ENCODE data around the gene RETREG1.
A peak's percentile ranks its signal among the peaks of the same experiment; 100 is the strongest.

RETREG1 gene

DNA sequence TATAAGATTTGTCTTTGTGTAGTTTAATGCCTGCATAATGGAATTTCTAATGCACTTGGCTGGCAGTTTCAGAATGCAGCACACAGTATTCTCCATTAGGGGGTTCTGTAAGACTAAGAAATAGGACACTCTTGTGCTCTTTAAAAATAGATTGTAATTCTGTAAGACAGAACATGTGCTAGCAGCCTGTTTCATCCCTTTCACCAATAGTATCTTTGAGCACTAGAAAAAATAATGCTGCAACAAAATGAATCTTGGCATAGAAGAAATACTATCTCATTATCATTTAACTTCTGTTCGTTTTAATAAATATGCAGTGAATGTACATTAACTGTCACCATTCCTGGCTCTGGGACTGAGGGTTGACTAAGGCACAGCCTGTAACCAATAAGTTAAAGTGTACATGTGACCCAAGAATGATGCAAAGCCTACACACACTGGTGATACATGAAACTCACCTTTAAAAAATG lies 127.4 kb downstream of the RETREG1 start:
- H3K4me3 ChIP-seq (ENCODE audit: low read depth, low read length), result no peak overlapping the region
- H3K27ac ChIP-seq (ENCODE audit: extremely low read depth, low read depth, low read length), result no peak overlapping the region
- POLR2A ChIA-PET, result no interaction called here
- H3K9me3 ChIP-seq (ENCODE audit: control insufficient read depth, insufficient read depth, low read depth, low read length), result no peaks in the 10 kb centered on the region
- H3K36me3 ChIP-seq (ENCODE audit: control insufficient read depth in 2 of 2, insufficient read depth in 1 of 2, low read length in 2 of 2), result no peaks in the 10 kb centered on the region
- CTCF ChIA-PET, result interaction anchor here (0.6 to 2.5 kb wide), 21 partner anchors 13 to 727 kb away, joined by 3 to 61 read pairs (median 4); no protein-coding TSS in a partner anchor
- TF ChIP-seq ZNF2 (tag by site-specific recombination; IDR thresholded peaks at IDR 0.05) (0 out of 2 replicates have a peak, but pooled peaks have one; percentile 50), ZNF335 (tag by site-specific recombination; conservative IDR thresholded peaks at IDR 0.05) (peak; percentile 83), REPIN1 (tag by site-specific recombination; IDR thresholded peaks at IDR 0.05; ENCODE audit: low read depth) (no peak), HOXD13 (CRISPR knock-in tag; IDR thresholded peaks at IDR 0.05; ENCODE audit: borderline replicate concordance) (no peak), KLF10 (tag by site-specific recombination; IDR thresholded peaks at IDR 0.05) (no peak), ZNF473 (tag by site-specific recombination; IDR thresholded peaks at IDR 0.05) (no peak), ZNF341 (tag by site-specific recombination; IDR thresholded peaks at IDR 0.05; ENCODE audit: low read depth) (no peak), ZNF48 (tag by site-specific recombination; IDR thresholded peaks at IDR 0.05) (no peak), ZNF184 (tag by site-specific recombination; IDR thresholded peaks at IDR 0.05) (peak; percentile 24; the same call in 1 of the 2 replicates), ZNF660 (tag by site-specific recombination; IDR thresholded peaks at IDR 0.05) (peak; percentile 63; the same call in 1 of the 2 replicates), HOXA7 (CRISPR knock-in tag; IDR thresholded peaks at IDR 0.05; ENCODE audit: borderline replicate concordance) (no peak), ZNF366 (tag by site-specific recombination; conservative IDR thresholded peaks at IDR 0.05) (no peak), ZNF560 (tag by site-specific recombination; IDR thresholded peaks at IDR 0.05; ENCODE audit: borderline replicate concordance) (no peak), ZNF112 (tag by site-specific recombination; IDR thresholded peaks at IDR 0.05) (no peak), ZNF302 (tag by site-specific recombination; IDR thresholded peaks at IDR 0.05; ENCODE audit: low read depth) (no peak), ZNF529 (tag by site-specific recombination; IDR thresholded peaks at IDR 0.05; ENCODE audit: insufficient replicate concordance) (no peak), ZNF654 (tag by site-specific recombination; IDR thresholded peaks at IDR 0.05; ENCODE audit: low read depth) (peak; percentile 94)
- TF ChIP-seq, protein P1, sequence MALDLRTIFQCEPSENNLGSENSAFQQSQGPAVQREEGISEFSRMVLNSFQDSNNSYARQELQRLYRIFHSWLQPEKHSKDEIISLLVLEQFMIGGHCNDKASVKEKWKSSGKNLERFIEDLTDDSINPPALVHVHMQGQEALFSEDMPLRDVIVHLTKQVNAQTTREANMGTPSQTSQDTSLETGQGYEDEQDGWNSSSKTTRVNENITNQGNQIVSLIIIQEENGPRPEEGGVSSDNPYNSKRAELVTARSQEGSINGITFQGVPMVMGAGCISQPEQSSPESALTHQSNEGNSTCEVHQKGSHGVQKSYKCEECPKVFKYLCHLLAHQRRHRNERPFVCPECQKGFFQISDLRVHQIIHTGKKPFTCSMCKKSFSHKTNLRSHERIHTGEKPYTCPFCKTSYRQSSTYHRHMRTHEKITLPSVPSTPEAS (tag by site-specific recombination; IDR thresholded peaks at IDR 0.05), result 0 out of 2 replicates have a peak, but pooled peaks have one; percentile 44
- TF ChIP-seq, protein P2, sequence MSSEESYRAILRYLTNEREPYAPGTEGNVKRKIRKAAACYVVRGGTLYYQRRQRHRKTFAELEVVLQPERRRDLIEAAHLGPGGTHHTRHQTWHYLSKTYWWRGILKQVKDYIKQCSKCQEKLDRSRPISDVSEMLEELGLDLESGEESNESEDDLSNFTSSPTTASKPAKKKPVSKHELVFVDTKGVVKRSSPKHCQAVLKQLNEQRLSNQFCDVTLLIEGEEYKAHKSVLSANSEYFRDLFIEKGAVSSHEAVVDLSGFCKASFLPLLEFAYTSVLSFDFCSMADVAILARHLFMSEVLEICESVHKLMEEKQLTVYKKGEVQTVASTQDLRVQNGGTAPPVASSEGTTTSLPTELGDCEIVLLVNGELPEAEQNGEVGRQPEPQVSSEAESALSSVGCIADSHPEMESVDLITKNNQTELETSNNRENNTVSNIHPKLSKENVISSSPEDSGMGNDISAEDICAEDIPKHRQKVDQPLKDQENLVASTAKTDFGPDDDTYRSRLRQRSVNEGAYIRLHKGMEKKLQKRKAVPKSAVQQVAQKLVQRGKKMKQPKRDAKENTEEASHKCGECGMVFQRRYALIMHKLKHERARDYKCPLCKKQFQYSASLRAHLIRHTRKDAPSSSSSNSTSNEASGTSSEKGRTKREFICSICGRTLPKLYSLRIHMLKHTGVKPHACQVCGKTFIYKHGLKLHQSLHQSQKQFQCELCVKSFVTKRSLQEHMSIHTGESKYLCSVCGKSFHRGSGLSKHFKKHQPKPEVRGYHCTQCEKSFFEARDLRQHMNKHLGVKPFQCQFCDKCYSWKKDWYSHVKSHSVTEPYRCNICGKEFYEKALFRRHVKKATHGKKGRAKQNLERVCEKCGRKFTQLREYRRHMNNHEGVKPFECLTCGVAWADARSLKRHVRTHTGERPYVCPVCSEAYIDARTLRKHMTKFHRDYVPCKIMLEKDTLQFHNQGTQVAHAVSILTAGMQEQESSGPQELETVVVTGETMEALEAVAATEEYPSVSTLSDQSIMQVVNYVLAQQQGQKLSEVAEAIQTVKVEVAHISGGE (tag by site-specific recombination; conservative IDR thresholded peaks at IDR 0.05; ENCODE audit: low read depth), result no peak
- TF ChIP-seq, protein P3, sequence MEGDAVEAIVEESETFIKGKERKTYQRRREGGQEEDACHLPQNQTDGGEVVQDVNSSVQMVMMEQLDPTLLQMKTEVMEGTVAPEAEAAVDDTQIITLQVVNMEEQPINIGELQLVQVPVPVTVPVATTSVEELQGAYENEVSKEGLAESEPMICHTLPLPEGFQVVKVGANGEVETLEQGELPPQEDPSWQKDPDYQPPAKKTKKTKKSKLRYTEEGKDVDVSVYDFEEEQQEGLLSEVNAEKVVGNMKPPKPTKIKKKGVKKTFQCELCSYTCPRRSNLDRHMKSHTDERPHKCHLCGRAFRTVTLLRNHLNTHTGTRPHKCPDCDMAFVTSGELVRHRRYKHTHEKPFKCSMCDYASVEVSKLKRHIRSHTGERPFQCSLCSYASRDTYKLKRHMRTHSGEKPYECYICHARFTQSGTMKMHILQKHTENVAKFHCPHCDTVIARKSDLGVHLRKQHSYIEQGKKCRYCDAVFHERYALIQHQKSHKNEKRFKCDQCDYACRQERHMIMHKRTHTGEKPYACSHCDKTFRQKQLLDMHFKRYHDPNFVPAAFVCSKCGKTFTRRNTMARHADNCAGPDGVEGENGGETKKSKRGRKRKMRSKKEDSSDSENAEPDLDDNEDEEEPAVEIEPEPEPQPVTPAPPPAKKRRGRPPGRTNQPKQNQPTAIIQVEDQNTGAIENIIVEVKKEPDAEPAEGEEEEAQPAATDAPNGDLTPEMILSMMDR (tag by site-specific recombination; IDR thresholded peaks at IDR 0.05), result peak; percentile 48; the same call in 1 of the 2 replicates
- TF ChIP-seq, protein P4, sequence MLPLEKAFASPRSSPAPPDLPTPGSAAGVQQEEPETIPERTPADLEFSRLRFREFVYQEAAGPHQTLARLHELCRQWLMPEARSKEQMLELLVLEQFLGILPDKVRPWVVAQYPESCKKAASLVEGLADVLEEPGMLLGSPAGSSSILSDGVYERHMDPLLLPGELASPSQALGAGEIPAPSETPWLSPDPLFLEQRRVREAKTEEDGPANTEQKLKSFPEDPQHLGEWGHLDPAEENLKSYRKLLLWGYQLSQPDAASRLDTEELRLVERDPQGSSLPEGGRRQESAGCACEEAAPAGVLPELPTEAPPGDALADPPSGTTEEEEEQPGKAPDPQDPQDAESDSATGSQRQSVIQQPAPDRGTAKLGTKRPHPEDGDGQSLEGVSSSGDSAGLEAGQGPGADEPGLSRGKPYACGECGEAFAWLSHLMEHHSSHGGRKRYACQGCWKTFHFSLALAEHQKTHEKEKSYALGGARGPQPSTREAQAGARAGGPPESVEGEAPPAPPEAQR (tag by site-specific recombination; IDR thresholded peaks at IDR 0.05), result no peak
- TF ChIP-seq, protein P5, sequence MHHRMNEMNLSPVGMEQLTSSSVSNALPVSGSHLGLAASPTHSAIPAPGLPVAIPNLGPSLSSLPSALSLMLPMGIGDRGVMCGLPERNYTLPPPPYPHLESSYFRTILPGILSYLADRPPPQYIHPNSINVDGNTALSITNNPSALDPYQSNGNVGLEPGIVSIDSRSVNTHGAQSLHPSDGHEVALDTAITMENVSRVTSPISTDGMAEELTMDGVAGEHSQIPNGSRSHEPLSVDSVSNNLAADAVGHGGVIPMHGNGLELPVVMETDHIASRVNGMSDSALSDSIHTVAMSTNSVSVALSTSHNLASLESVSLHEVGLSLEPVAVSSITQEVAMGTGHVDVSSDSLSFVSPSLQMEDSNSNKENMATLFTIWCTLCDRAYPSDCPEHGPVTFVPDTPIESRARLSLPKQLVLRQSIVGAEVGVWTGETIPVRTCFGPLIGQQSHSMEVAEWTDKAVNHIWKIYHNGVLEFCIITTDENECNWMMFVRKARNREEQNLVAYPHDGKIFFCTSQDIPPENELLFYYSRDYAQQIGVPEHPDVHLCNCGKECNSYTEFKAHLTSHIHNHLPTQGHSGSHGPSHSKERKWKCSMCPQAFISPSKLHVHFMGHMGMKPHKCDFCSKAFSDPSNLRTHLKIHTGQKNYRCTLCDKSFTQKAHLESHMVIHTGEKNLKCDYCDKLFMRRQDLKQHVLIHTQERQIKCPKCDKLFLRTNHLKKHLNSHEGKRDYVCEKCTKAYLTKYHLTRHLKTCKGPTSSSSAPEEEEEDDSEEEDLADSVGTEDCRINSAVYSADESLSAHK (tag by site-specific recombination; IDR thresholded peaks at IDR 0.05), result peak; percentile 55; the same call in 1 of the 2 replicates
- H3K4me1 ChIP-seq (ENCODE audit: control insufficient read depth, insufficient read depth, low read length), result no peaks in the 10 kb centered on the region
